SK-N-SH (cell line): Measurements from ENCODE around the gene INPP5E. TPM values are rescaled to one million over a fixed set of nuclear protein-coding genes. Genes with fewer than 3 reads are reported as not detected.

Source experiments
- CTCF ChIA-PET: fragments of 300-600, 350-600 bp; formaldehyde crosslinking; extraction: SDS; loops from one replicate; lab custom pipeline; 2021; lab: Yijun Ruan, JAX
- POLR2A ChIA-PET: fragments of 350-600 bp; sonication (Branson Sonifier 250); formaldehyde crosslinking; extraction: SDS; loops from one replicate; lab custom pipeline; 2020; ENCODE audit warnings: antibody characterized with exemption, inconsistent platforms; lab: Yijun Ruan, JAX
- DNase-seq: peaks from one replicate; pipeline ENCODE4 v3.0.0; 2012
- H2AFZ ChIP-seq: fragments of 200-600 bp; sonication (generic); 2 replicates; pipeline ENCODE4 v1.8.1; 2016; ENCODE audit warnings: antibody characterized with exemption, mild to moderate bottlenecking, low read depth
- H3F3A ChIP-seq: fragments of 200-600 bp; sonication (generic); replicated peaks from 2 replicates; pipeline ENCODE3; 2016; ENCODE audit warnings: antibody characterized with exemption, mild to moderate bottlenecking; ENCODE audit not compliant: insufficient read depth
- H3K27ac ChIP-seq, 2 experiments: fragments of 200-500 bp in 1 of 2; fragments of 200-600 bp in 1 of 2; sonication (Bioruptor generic) in 1 of 2; sonication (generic), shearing (Covaris generic) in 1 of 2; 2 replicates each; pipeline versions ENCODE4 v1.5.1 to v1.6.1; 2014 to 2016; ENCODE audit warnings: low read depth in 2 of 2, inconsistent platforms in 1 of 2, low read length in 1 of 2, mild to moderate bottlenecking in 1 of 2, mixed read lengths in 1 of 2
- H3K27me3 ChIP-seq: fragments of 200-600 bp; sonication (generic), shearing (Covaris generic); 2 replicates; pipeline ENCODE4 v1.6.1; 2016; ENCODE audit warnings: mixed run types; ENCODE audit not compliant: insufficient read depth
- H3K36me3 ChIP-seq, 2 experiments: fragments of 200-500 bp in 1 of 2; fragments of 200-600 bp in 1 of 2; sonication (Bioruptor generic) in 1 of 2; sonication (generic) in 1 of 2; replicated peaks in 1 of 2; 2 replicates each; pipeline versions ENCODE3 to v1.5.1; 2014 to 2016; ENCODE audit warnings: low read length in 1 of 2, mild to moderate bottlenecking in 1 of 2; ENCODE audit not compliant: insufficient read depth in 2 of 2, control insufficient read depth in 1 of 2
- H3K4me1 ChIP-seq, 2 experiments: fragments of 200-500 bp in 1 of 2; fragments of 200-600 bp in 1 of 2; sonication (Bioruptor generic) in 1 of 2; sonication (generic), shearing (Covaris generic) in 1 of 2; 2 replicates each; pipeline versions ENCODE4 v1.5.1 to v1.6.1; 2014 to 2016; ENCODE audit warnings: low read depth in 1 of 2, low read length in 1 of 2, mixed run types in 1 of 2; ENCODE audit not compliant: insufficient read depth in 2 of 2, control insufficient read depth in 1 of 2
- H3K4me2 ChIP-seq: fragments of 200-600 bp; sonication (generic), shearing (Covaris generic); 2 replicates; pipeline ENCODE4 v1.6.1; 2017; ENCODE audit warnings: mixed run types
- H3K4me3 ChIP-seq, 2 experiments: fragments of 200-500 bp in 1 of 2; fragments of 200-600 bp in 1 of 2; sonication (Bioruptor generic) in 1 of 2; sonication (generic), shearing (Covaris generic) in 1 of 2; 2 replicates each; pipeline versions ENCODE4 v1.5.1 to v1.8.1; 2014 to 2016; ENCODE audit warnings: low read depth in 2 of 2, inconsistent platforms in 1 of 2, low read length in 1 of 2, mild to moderate bottlenecking in 1 of 2, mixed read lengths in 1 of 2, moderate library complexity in 1 of 2
- H3K79me2 ChIP-seq: fragments of 200-600 bp; sonication (generic); 2 replicates; pipeline ENCODE4 v1.8.1; 2017; ENCODE audit warnings: mild to moderate bottlenecking; ENCODE audit not compliant: insufficient read depth
- H3K9ac ChIP-seq: fragments of 200-600 bp; sonication (generic); 2 replicates; pipeline ENCODE4 v1.6.1; 2017; ENCODE audit warnings: mixed run types
- H3K9me2 ChIP-seq: fragments of 200-600 bp; sonication (generic); 2 replicates; pipeline ENCODE4 v1.6.1; 2017; ENCODE audit warnings: mixed run types
- H3K9me3 ChIP-seq: fragments of 200-600 bp; sonication (generic); 2 replicates; pipeline ENCODE4 v1.6.1; 2017; ENCODE audit warnings: mixed run types, mild to moderate bottlenecking, moderate library complexity
- H4K20me1 ChIP-seq: fragments of 200-600 bp; sonication (generic); 2 replicates; pipeline ENCODE4 v1.6.1; 2017; ENCODE audit warnings: mild to moderate bottlenecking, mixed run types; ENCODE audit not compliant: insufficient read depth
- CTCF ChIP-seq: fragments of 200-600 bp; sonication (generic); IDR thresholded peaks from 2 replicates; pipeline ENCODE4 v1.6.1; 2017; ENCODE audit warnings: antibody characterized with exemption, mild to moderate bottlenecking, moderate library complexity
- ELF1 ChIP-seq: IDR thresholded peaks from 2 replicates; pipeline ENCODE4 v1.4.0; 2012
- EP300 ChIP-seq, 2 experiments: IDR thresholded peaks; 2 replicates each; pipeline versions ENCODE4 v1.4.0 to v1.6.1; 2012; ENCODE audit warnings: borderline replicate concordance in 1 of 2, low read depth in 1 of 2, low read length in 1 of 2
- GATA2 ChIP-seq: sonication (generic); formaldehyde crosslinking; IDR thresholded peaks from 2 replicates; pipeline ENCODE4 v1.5.0; 2020; ENCODE audit warnings: mild to moderate bottlenecking, missing genetic modification reagents
- IRF3 ChIP-seq: fragments of 150-350 bp; IDR thresholded peaks from 2 replicates; pipeline ENCODE4 v1.6.1; 2016; ENCODE audit warnings: mild to moderate bottlenecking, low read depth, low read length
- JUND ChIP-seq: IDR thresholded peaks from 2 replicates; pipeline ENCODE4 v1.4.0; 2012
- MAX ChIP-seq: IDR thresholded peaks from 2 replicates; pipeline ENCODE4 v1.4.0; 2012; ENCODE audit warnings: low read depth
- MXI1 ChIP-seq: IDR thresholded peaks from 2 replicates; pipeline ENCODE4 v1.6.1; 2012; ENCODE audit warnings: mild to moderate bottlenecking, low read depth, low read length, improper control_type of control experiment
- NFIC ChIP-seq: IDR thresholded peaks from 2 replicates; pipeline ENCODE4 v1.4.0; 2012; ENCODE audit warnings: borderline replicate concordance
- RAD21 ChIP-seq: IDR thresholded peaks from 2 replicates; pipeline ENCODE4 v1.6.1; 2012; ENCODE audit warnings: mild to moderate bottlenecking, low read length
- RCOR1 ChIP-seq: fragments of 150-350 bp; IDR thresholded peaks from 2 replicates; pipeline ENCODE4 v1.6.1; 2017; ENCODE audit warnings: antibody characterized with exemption, low read length
- SIN3A ChIP-seq: IDR thresholded peaks from 2 replicates; pipeline ENCODE4 v1.6.1; 2012; ENCODE audit warnings: low read depth, mild to moderate bottlenecking, low read length, moderate library complexity, borderline replicate concordance
- SMC3 ChIP-seq: IDR thresholded peaks from 2 replicates; pipeline ENCODE4 v1.6.1; 2012; ENCODE audit warnings: low read depth, low read length, improper control_type of control experiment
- USF1 ChIP-seq: IDR thresholded peaks from 2 replicates; pipeline ENCODE4 v1.4.0; 2012; ENCODE audit warnings: low read depth, borderline replicate concordance
- USF2 ChIP-seq: fragments of 150-350 bp; IDR thresholded peaks from 2 replicates; pipeline ENCODE4 v1.6.1; 2017; ENCODE audit warnings: antibody characterized with exemption, low read length, low read depth, borderline replicate concordance
- YY1 ChIP-seq: IDR thresholded peaks from 2 replicates; pipeline ENCODE4 v1.4.0; 2012; ENCODE audit warnings: low read depth, mild to moderate bottlenecking
- WGBS: methylation state at CpG from one replicate; pipeline ENCODE4 v1.1.6; 2017; ENCODE audit warnings: low lambda C conversion rate; 5-methylcytosine and 5-hydroxymethylcytosine counted together
- polyA plus RNA-seq, 3 experiments: library from polyadenylated mRNA; depleted of rRNA; stranded (reverse); fragments of >200 nt; gene quantifications; 2 replicates each; pipeline ENCODE4 v1.2.3, GENCODE V29; 2012
- TF ChIP-seq, protein P1 (sequence below): IDR thresholded peaks from 2 replicates; pipeline ENCODE4 v1.6.1; 2012; ENCODE audit warnings: mild to moderate bottlenecking, low read depth, low read length, moderate library complexity
- TF ChIP-seq, protein P2 (sequence below): IDR thresholded peaks from 2 replicates; pipeline ENCODE4; 2012

INPP5E gene
- polyA plus RNA-seq, 1 of the 3 experiments (the other 2 are of a cell fraction) = 12.8 TPM

- no peaks in the 10 kb centered on the region for H3K9me3 ChIP-seq
- DNase-seq = no peak
- H3K27me3 ChIP-seq = no peaks in the 10 kb centered on the region
- peaks cover 47 to 75% of the 10 kb centered on the region in 2 experiments for H3K36me3 ChIP-seq
- no peaks in the 10 kb centered on the region for H3F3A ChIP-seq
- H3K79me2 ChIP-seq = peaks cover 33% of the 10 kb centered on the region
- peaks cover 0 to 3% of the 10 kb centered on the region in 2 experiments; a peak in 2 of 4 replicates for H3K4me1 ChIP-seq
- H3K27ac ChIP-seq = no peak overlapping the region
- H3K4me2 ChIP-seq = no peak overlapping the region
- CTCF ChIA-PET = interaction anchor here (0.9 kb wide), 1 partner anchor 16 kb away, joined by 3 read pairs; the partner anchor contains the start of gene SNAPC4
- POLR2A ChIA-PET = no interaction called here
- H4K20me1 ChIP-seq = peaks cover 2% of the 10 kb centered on the region
- H3K4me3 ChIP-seq = no peak overlapping the region
- TF ChIP-seq MAX (no peak), SMC3 (no peak), GATA2 (CRISPR knock-in tag) (no peak), SIN3A (no peak), RCOR1 (no peak), ELF1 (no peak), JUND (no peak)
- TF ChIP-seq, protein P1, sequence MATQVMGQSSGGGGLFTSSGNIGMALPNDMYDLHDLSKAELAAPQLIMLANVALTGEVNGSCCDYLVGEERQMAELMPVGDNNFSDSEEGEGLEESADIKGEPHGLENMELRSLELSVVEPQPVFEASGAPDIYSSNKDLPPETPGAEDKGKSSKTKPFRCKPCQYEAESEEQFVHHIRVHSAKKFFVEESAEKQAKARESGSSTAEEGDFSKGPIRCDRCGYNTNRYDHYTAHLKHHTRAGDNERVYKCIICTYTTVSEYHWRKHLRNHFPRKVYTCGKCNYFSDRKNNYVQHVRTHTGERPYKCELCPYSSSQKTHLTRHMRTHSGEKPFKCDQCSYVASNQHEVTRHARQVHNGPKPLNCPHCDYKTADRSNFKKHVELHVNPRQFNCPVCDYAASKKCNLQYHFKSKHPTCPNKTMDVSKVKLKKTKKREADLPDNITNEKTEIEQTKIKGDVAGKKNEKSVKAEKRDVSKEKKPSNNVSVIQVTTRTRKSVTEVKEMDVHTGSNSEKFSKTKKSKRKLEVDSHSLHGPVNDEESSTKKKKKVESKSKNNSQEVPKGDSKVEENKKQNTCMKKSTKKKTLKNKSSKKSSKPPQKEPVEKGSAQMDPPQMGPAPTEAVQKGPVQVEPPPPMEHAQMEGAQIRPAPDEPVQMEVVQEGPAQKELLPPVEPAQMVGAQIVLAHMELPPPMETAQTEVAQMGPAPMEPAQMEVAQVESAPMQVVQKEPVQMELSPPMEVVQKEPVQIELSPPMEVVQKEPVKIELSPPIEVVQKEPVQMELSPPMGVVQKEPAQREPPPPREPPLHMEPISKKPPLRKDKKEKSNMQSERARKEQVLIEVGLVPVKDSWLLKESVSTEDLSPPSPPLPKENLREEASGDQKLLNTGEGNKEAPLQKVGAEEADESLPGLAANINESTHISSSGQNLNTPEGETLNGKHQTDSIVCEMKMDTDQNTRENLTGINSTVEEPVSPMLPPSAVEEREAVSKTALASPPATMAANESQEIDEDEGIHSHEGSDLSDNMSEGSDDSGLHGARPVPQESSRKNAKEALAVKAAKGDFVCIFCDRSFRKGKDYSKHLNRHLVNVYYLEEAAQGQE = no peak
- H2AFZ ChIP-seq = no peak overlapping the region
- 93% methylated on average over 17 of the region's 19 CpGs for WGBS
- H3K9ac ChIP-seq = no peak overlapping the region
- H3K9me2 ChIP-seq = no peaks in the 10 kb centered on the region
Observed at GRCh38 chr9:136416914-136417313, 22.7 kb downstream of the INPP5E start.

- Histone ChIP-seq H3F3A (no peaks in the 10 kb centered on the region), H2AFZ (no peak overlapping the region), H3K4me1 (peaks cover 5 to 8% of the 10 kb centered on the region in 2 experiments; a peak in 3 of 4 replicates), H3K4me3 (no peak overlapping the region), H3K27ac (no peak overlapping the region), H3K36me3 (peaks cover 47 to 73% of the 10 kb centered on the region in 2 experiments), H3K27me3 (no peaks in the 10 kb centered on the region), H3K9me2 (no peaks in the 10 kb centered on the region), H3K9ac (no peak overlapping the region), H3K9me3 (no peaks in the 10 kb centered on the region), H3K4me2 (no peak overlapping the region), H3K79me2 (peaks cover 38% of the 10 kb centered on the region), H4K20me1 (peaks cover 7% of the 10 kb centered on the region)
- WGBS = 93% methylated on average over 8 of the region's 8 CpGs
- POLR2A ChIA-PET = interaction anchor here (0.7 kb wide), 1 partner anchor 18 kb away, joined by 3 read pairs; no protein-coding TSS in a partner anchor
- CTCF ChIA-PET = interaction anchor here (0.9 kb wide), 1 partner anchor 16 kb away, joined by 3 read pairs; the partner anchor contains the start of gene SNAPC4
- no peak for DNase-seq
- TF ChIP-seq CTCF (no peak), RAD21 (no peak), USF1 (no peak), EP300 (IDR thresholded peaks at IDR 0.05; ENCODE audit: borderline replicate concordance in 1 of 2, low read depth in 1 of 2, low read length in 1 of 2) (no peak), NFIC (no peak), IRF3 (no peak), SMC3 (no peak), MXI1 (no peak), USF2 (no peak), YY1 (no peak)
- TF ChIP-seq, protein P2, sequence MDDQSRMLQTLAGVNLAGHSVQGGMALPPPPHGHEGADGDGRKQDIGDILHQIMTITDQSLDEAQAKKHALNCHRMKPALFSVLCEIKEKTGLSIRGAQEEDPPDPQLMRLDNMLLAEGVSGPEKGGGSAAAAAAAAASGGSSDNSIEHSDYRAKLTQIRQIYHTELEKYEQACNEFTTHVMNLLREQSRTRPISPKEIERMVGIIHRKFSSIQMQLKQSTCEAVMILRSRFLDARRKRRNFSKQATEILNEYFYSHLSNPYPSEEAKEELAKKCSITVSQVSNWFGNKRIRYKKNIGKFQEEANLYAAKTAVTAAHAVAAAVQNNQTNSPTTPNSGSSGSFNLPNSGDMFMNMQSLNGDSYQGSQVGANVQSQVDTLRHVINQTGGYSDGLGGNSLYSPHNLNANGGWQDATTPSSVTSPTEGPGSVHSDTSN = no peak
Observed at GRCh38 chr9:136416427-136416826, 23.2 kb downstream of the INPP5E start.
